GM21576 (cell line): ENCODE data around the gene NUCB2.

Source experiments
- ATAC-seq: cut with Tn5 transposase; IDR thresholded peaks from one replicate; pipeline ENCODE4 v1.9.1; 2021; ENCODE audit warnings: mild to moderate bottlenecking, moderate library complexity; ENCODE audit not compliant: unreplicated experiment

Gene NUCB2

GRCh38 chr11:17379383-17380180 is 103.0 kb downstream of the NUCB2 start:
- ATAC-seq: no peak

- ATAC-seq: no peak
These were observed 104.6 kb downstream of the NUCB2 start for GRCh38 chr11:17381156-17381555.
